VCaP (cell line): ENCODE results near the gene SH3PXD2B.

ENCODE experiments used
- H3K27ac ChIP-seq: fragments of 450-650 bp; 2 replicates; pipeline ENCODE4 v1.5.1; 2017
- TF ChIP-seq, protein P1 (sequence below): fragments of 450-650 bp; conservative IDR thresholded peaks from 2 replicates; pipeline ENCODE4 v1.5.1; 2017; ENCODE audit warnings: mild to moderate bottlenecking, moderate library complexity

SH3PXD2B gene

DNA sequence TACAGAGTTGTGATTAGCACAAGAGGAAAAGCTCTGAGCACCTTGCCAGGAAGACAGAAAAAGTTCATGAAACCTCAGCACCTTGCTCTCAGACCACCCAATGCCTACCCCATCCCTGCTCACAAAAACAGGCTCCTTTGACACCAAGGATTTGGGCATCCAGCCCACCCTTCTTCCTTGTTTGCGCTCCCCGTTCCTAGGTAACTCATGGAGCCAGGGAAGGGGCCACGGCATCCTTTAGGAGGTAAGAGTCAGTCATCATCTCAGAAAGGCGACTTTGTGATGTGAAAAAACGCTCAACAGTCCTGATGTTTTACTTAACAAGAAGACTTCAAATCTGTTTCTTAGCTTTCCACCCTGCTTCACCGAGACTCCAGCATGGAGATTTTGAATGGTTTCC is 29.5 kb downstream of the SH3PXD2B start:
- TF ChIP-seq, protein P1, sequence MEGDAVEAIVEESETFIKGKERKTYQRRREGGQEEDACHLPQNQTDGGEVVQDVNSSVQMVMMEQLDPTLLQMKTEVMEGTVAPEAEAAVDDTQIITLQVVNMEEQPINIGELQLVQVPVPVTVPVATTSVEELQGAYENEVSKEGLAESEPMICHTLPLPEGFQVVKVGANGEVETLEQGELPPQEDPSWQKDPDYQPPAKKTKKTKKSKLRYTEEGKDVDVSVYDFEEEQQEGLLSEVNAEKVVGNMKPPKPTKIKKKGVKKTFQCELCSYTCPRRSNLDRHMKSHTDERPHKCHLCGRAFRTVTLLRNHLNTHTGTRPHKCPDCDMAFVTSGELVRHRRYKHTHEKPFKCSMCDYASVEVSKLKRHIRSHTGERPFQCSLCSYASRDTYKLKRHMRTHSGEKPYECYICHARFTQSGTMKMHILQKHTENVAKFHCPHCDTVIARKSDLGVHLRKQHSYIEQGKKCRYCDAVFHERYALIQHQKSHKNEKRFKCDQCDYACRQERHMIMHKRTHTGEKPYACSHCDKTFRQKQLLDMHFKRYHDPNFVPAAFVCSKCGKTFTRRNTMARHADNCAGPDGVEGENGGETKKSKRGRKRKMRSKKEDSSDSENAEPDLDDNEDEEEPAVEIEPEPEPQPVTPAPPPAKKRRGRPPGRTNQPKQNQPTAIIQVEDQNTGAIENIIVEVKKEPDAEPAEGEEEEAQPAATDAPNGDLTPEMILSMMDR, result no peak
- H3K27ac ChIP-seq, result no peak overlapping the region

DNA sequence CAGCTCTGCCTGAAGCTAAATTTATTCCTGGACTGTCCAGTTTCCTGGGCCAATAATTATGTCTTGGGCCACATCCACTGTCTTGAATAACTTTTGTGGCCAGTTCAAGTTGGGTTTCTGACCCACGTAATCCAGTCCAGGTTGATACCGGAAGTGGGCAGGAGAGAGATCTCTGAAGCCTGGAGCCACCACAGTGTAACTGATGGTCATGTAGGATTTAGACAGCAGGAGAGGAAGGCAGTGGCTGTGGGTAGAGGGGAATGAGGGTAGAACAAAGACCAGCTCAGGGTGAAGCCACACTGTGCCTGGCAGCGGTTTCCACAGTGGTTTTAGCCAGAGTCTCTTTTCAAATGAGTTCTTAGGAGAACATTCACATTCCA is 30.2 kb downstream of the SH3PXD2B start:
- H3K27ac ChIP-seq, result no peak overlapping the region

DNA sequence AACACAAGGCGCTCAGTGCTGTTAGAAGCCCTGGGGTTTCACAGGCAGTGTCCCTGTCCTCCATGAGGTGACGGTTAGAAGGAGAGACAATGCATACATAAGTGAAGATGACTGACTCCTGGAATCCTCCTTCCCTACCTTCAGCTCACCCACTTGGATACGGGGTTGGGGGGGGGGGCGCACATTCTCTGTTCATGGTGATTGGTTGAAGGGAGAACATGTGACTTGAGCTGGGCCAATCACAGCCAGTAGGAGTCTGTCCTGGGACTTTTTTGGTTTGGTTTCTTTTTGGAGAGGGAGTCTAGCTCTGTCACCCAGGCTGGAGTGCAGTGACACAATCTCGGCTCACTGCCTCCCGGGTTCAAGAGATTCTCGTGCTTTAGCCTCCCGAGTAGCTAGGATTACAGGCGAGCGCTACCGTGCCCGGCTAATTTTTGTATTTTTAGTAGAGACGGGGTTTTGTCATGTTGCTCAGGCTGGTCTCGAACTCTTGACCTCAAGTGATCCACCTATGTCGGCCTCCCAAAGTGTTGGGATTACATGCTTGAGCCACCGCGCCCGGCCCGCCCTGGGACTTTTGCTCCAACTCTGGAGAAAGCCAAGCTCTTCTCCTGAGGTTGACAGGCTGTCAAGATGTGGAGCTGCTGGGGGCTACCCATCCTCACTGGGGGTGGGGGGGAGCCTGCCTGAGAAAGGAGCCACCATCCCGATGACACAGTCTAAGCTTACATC is 30.8 kb downstream of the SH3PXD2B start:
- TF ChIP-seq, protein P1, result no peak
- no peak overlapping the region for H3K27ac ChIP-seq

More for the DNA sequence above, 30.2 kb downstream of the SH3PXD2B start:
- TF ChIP-seq, protein P1, result no peak

DNA sequence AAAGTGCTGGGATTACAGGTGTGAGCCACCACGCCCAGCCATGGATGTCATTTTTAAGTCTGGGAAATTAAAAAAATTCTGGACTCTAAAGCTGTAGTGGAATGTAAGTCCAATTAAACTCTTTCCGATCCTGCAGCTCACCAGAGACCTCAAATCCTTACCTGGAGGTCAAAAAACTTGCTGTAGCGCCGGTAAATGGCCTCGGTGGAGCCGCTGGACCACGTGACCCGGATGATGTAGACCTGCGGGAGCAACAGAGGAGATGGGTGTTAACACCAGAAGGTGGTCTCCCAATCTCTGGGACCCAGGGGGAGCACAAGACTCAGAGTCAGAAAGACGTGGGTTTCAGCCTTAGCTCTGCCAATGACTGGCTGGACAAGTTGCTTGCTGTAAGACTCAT is 32.1 kb downstream of the SH3PXD2B start:
- H3K27ac ChIP-seq, result no peak overlapping the region
- TF ChIP-seq, protein P1, result no peak

DNA sequence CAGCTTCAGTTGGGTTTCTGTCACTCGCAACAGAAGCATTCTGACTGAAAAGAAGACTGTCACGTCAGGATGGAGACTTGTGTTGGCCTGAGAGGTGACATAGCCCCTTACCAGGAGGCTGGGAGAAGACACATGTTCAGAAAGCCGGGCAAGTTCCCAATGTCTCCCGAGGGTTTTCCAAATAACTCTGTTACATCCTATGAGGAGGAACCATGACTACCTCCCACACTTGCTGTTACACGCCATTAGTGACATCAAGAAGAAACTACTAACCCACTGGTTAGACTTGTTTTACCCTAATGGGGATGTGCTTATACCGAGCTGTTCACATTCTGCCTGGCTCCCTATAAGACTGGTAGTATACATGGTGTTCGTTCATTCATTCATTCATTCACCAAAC is 33.3 kb downstream of the SH3PXD2B start:
- no peak overlapping the region for H3K27ac ChIP-seq

DNA sequence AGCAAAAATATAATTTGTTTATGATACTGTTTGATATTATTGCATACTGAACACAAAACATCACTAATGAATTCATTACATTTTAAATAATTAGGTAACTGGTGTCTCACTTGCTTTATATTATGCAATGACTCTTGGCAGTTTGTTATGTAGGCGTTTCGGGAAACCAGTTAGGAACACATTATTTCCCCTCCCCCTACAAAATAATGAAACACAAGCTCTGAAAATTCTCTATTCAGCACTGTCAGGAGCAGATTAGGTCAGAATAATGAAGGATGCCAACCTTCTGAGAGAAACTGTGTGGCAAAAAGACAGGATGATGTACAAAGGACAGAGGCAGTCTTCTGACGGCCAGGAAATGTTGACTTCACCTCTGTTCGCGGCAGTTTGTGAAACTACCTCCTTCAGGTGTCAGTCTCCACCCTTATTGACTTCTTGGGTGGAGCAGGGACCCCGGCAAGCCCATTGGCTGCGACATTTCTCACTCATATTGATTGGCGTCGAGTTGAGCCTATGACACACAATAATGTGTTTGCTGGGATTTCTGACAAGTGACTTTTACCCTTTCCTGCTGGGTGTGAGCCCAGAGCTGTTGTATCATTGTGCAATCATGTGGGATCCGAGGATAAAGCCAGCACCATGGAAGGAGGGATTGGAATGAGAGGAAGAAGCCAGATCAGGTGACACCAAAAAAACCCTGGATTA is 33.9 kb downstream of the SH3PXD2B start:
- no peak overlapping the region for H3K27ac ChIP-seq

More for the DNA sequence above, 33.3 kb downstream of the SH3PXD2B start:
- TF ChIP-seq, protein P1, result no peak

More for the DNA sequence above, 33.9 kb downstream of the SH3PXD2B start:
- TF ChIP-seq, protein P1, result no peak
